ENCODE data around the gene FAM222A.

Gene FAM222A

GRCh38 chr12:109724321-109724892, 10.8 kb downstream of the FAM222A start:
- Histone ChIP-seq H3K4me3 (replicated peaks; ENCODE audit: insufficient read depth, low read length) (no peak overlapping the region), H3K27me3 (ENCODE audit: insufficient read depth, poor library complexity, severe bottlenecking) (no peaks in the 10 kb centered on the region), H3K27ac (replicated peaks) (no peak overlapping the region)
- TF ChIP-seq POLR2AphosphoS5 (IDR thresholded peaks at IDR 0.05; ENCODE audit: low read depth) (no peak), SPI1 (IDR thresholded peaks at IDR 0.05; ENCODE audit: borderline replicate concordance, low read depth) (no peak), CTCF (IDR thresholded peaks at IDR 0.05; ENCODE audit: insufficient read depth, low read length) (no peak), REST (IDR thresholded peaks at IDR 0.05; ENCODE audit: insufficient replicate concordance, low read depth) (no peak), GABPA (IDR thresholded peaks at IDR 0.05; ENCODE audit: low read depth) (no peak)
- DNase-seq (ENCODE audit: low read depth in 1 of 2, low spot score in 1 of 2): no peak

GRCh38 chr12:109725321-109726105, 11.9 kb downstream of the FAM222A start:
- Histone ChIP-seq H3K27ac (replicated peaks) (no peak overlapping the region), H3K4me3 (replicated peaks; ENCODE audit: insufficient read depth, low read length) (no peak overlapping the region), H3K27me3 (ENCODE audit: insufficient read depth, poor library complexity, severe bottlenecking) (no peaks in the 10 kb centered on the region)
- DNase-seq (ENCODE audit: low read depth in 1 of 2, low spot score in 1 of 2): no peak
- no peak for TF ChIP-seq POLR2AphosphoS5 (IDR thresholded peaks at IDR 0.05; ENCODE audit: low read depth)
- TF ChIP-seq CTCF (IDR thresholded peaks at IDR 0.05; ENCODE audit: insufficient read depth, low read length): no peak
- no peak for TF ChIP-seq SPI1 (IDR thresholded peaks at IDR 0.05; ENCODE audit: borderline replicate concordance, low read depth)
- no peak for TF ChIP-seq GABPA (IDR thresholded peaks at IDR 0.05; ENCODE audit: low read depth)

GRCh38 chr12:109726106-109726497, 12.5 kb downstream of the FAM222A start:
- Histone ChIP-seq H3K27ac (replicated peaks) (no peak overlapping the region), H3K4me3 (replicated peaks; ENCODE audit: insufficient read depth, low read length) (no peak overlapping the region), H3K27me3 (ENCODE audit: insufficient read depth, poor library complexity, severe bottlenecking) (no peaks in the 10 kb centered on the region)
- TF ChIP-seq CTCF (IDR thresholded peaks at IDR 0.05; ENCODE audit: insufficient read depth, low read length) (no peak), GABPA (IDR thresholded peaks at IDR 0.05; ENCODE audit: low read depth) (no peak), POLR2AphosphoS5 (IDR thresholded peaks at IDR 0.05; ENCODE audit: low read depth) (no peak), REST (IDR thresholded peaks at IDR 0.05; ENCODE audit: insufficient replicate concordance, low read depth) (no peak), SPI1 (IDR thresholded peaks at IDR 0.05; ENCODE audit: borderline replicate concordance, low read depth) (no peak)
- no peak for DNase-seq (ENCODE audit: low read depth in 1 of 2, low spot score in 1 of 2)
